Loucy (cell line): ENCODE data around the gene GAS6.
"Not testable (repeated sequence)": the region's sequence is repeated elsewhere in the genome, so short reads cannot be mapped to it uniquely, and the experiment has no call there.

Experiments
- H2AFZ ChIP-seq: fragments of 200-600 bp; sonication (generic); 2 replicates; pipeline ENCODE4 v1.6.0; 2016; ENCODE audit warnings: antibody characterized with exemption, mild to moderate bottlenecking, low read length, moderate library complexity
- H3F3A ChIP-seq: fragments of 200-600 bp; 2 replicates; pipeline ENCODE4 v1.6.0; 2016; ENCODE audit warnings: antibody characterized with exemption, low read depth, mild to moderate bottlenecking
- H3K27me3 ChIP-seq: fragments of 200-600 bp; sonication (generic); 2 replicates; pipeline ENCODE4 v1.6.1; 2014; ENCODE audit warnings: low read length, mild to moderate bottlenecking; ENCODE audit not compliant: insufficient read depth, poor library complexity, severe bottlenecking
- H3K36me3 ChIP-seq: fragments of 200-600 bp; sonication (generic); 2 replicates; pipeline ENCODE4 v1.6.1; 2016; ENCODE audit warnings: low read length; ENCODE audit not compliant: insufficient read depth
- H3K4me1 ChIP-seq: fragments of 200-600 bp; sonication (generic); 2 replicates; pipeline ENCODE4 v1.5.1; 2014; ENCODE audit warnings: low read length, mild to moderate bottlenecking; ENCODE audit not compliant: insufficient read depth, poor library complexity, severe bottlenecking
- H3K4me2 ChIP-seq: fragments of 200-600 bp; sonication (generic); 2 replicates; pipeline ENCODE4 v1.6.0; 2014; ENCODE audit warnings: antibody characterized with exemption, low read length, low read depth, mild to moderate bottlenecking; ENCODE audit not compliant: poor library complexity, severe bottlenecking
- H3K4me3 ChIP-seq: fragments of 200-600 bp; sonication (generic); 2 replicates; pipeline ENCODE4 v1.5.1; 2014; ENCODE audit warnings: low read length, mild to moderate bottlenecking, mixed read lengths; ENCODE audit not compliant: poor library complexity, severe bottlenecking
- H3K79me2 ChIP-seq: fragments of 200-600 bp; sonication (generic); 2 replicates; pipeline ENCODE4 v1.6.1; 2014; ENCODE audit warnings: low read length; ENCODE audit not compliant: insufficient read depth
- H3K9ac ChIP-seq: fragments of 200-600 bp; sonication (generic); 2 replicates; pipeline ENCODE4 v1.6.0; 2014; ENCODE audit warnings: mild to moderate bottlenecking, low read depth, low read length, moderate library complexity; ENCODE audit not compliant: poor library complexity, severe bottlenecking
- H3K9me2 ChIP-seq: fragments of 200-600 bp; sonication (generic); replicated peaks from 2 replicates; pipeline ENCODE4 v1.6.1; 2016; ENCODE audit warnings: low read depth, low read length, mixed read lengths
- H3K9me3 ChIP-seq: fragments of 200-600 bp; sonication (generic); 2 replicates; pipeline ENCODE4 v1.6.1; 2014; ENCODE audit warnings: mild to moderate bottlenecking, antibody characterized with exemption, low read length, low read depth; ENCODE audit not compliant: insufficient read depth
- H4K20me1 ChIP-seq: fragments of 200-600 bp; sonication (generic); 2 replicates; pipeline ENCODE4 v1.6.0; 2014; ENCODE audit warnings: antibody characterized with exemption, low read length, mild to moderate bottlenecking; ENCODE audit not compliant: insufficient read depth, poor library complexity, severe bottlenecking
- CTCF ChIP-seq: fragments of 200-600 bp; sonication (generic); conservative IDR thresholded peaks from 2 replicates; pipeline ENCODE4 v1.5.1; 2014; ENCODE audit warnings: mild to moderate bottlenecking, antibody characterized with exemption, low read length
- EZH2phosphoT487 ChIP-seq: fragments of 200-600 bp; IDR thresholded peaks from 2 replicates; pipeline ENCODE4 v1.6.1; 2018; ENCODE audit warnings: antibody characterized with exemption, mild to moderate bottlenecking, moderate library complexity, borderline replicate concordance

The GAS6 gene

DNA sequence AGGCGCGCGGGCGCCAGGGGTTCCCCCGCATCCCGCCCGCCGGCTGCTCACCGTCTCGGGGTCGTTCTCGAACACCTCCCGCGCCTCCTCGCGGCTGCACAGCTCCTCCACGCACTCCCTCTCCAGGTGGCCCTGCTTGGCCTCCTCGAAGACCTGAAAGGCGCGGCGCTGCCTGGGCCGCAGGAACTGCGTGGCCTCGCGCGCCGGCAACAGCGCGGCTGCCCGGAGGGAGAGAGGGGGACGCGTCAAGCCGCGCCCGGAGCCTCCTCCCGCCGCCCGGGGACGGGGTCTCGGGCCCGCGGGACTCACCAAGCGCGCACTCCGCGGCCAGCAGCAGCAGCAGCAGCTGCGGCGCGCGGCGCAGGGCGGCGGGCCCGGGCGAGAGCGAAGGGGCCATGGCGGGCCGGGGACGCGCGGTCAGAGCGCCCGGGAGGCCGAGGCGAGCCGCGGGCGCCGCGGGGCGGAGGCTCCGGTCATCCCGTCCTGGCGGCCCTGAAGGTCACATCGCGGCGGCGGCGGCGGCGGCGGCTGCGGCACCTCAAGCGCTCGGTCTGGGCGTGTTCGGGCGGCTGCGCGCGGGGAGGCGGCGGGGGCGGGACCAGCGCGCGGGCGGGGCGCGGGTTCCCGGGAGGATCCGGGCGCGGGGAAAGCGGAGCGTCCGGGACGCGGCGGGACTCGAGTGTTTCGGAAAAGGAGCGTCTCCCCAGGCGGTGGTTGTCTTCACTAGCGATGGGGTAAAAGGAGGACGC, at the start of gene GAS6:
GAS6 (minus strand) TSS at position 553 of the 749 bp plus-strand sequence; CDS start at position 397, 156 bp downstream.
- H3K9ac ChIP-seq, result no peak within 1 kb of the TSS
- no peaks in the 10 kb centered on the region; the same call in 1 of the 2 replicates for H3K9me3 ChIP-seq
- no peak within 1 kb of the TSS for H3K4me2 ChIP-seq
- H3K4me3 ChIP-seq, result no peak within 1 kb of the TSS
- H3K79me2 ChIP-seq, result no peaks in the 10 kb centered on the region
- no peaks in the 10 kb centered on the region for H3K36me3 ChIP-seq
- H3K9me2 ChIP-seq, result no peaks in the 10 kb centered on the region
- no peaks in the 10 kb centered on the region for H3K27me3 ChIP-seq
- H4K20me1 ChIP-seq, result no peaks in the 10 kb centered on the region
- TF ChIP-seq CTCF (no peak), EZH2phosphoT487 (no peak)
- no peaks in the 10 kb centered on the region for H3K4me1 ChIP-seq
- no peak within 1 kb of the TSS for H2AFZ ChIP-seq
- H3F3A ChIP-seq, result no peaks in the 10 kb centered on the region

DNA sequence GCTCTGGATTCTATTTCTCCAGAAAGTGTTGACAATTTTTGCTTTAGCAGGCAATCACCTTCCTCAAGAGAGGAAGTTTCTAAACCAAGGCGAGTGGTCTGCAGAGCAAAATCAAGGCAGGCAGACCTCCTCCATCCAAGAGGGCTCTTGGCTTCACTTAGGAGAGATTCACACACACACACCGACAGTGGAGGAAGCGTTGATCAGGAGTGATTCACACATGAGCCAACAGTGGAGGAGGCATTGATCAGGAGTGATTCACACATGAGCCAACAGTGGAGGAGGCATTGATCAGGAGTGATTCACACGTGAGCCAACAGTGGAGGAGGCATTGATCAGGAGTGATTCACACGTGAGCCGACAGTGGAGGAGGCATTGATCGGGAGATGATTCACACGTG, 49.5 kb upstream of the GAS6 start:
- not testable (repeated sequence) for H2AFZ ChIP-seq, H3K9ac ChIP-seq, H3F3A ChIP-seq, H3K4me1 ChIP-seq, H3K79me2 ChIP-seq, H3K9me2 ChIP-seq, H3K4me2 ChIP-seq, H4K20me1 ChIP-seq, H3K9me3 ChIP-seq, H3K36me3 ChIP-seq, H3K27me3 ChIP-seq, H3K4me3 ChIP-seq

- no peak overlapping the region for H3K4me3 ChIP-seq
- no peaks in the 10 kb centered on the region for H3K36me3 ChIP-seq
- H3K9me3 ChIP-seq, result no peaks in the 10 kb centered on the region; the same call in 1 of the 2 replicates
- no peak overlapping the region for H2AFZ ChIP-seq
- no peak for TF ChIP-seq CTCF
- no peak for TF ChIP-seq EZH2phosphoT487
- H3K27me3 ChIP-seq, result peaks cover 4% of the 10 kb centered on the region
- H3K79me2 ChIP-seq, result no peaks in the 10 kb centered on the region
- no peaks in the 10 kb centered on the region for H4K20me1 ChIP-seq
- no peaks in the 10 kb centered on the region for H3K9me2 ChIP-seq
- H3K4me2 ChIP-seq, result no peak overlapping the region
- no peak overlapping the region for H3K9ac ChIP-seq
- peaks cover 4% of the 10 kb centered on the region for H3K4me1 ChIP-seq
- H3F3A ChIP-seq, result no peaks in the 10 kb centered on the region
Observed at GRCh38 chr13:113912596-113912995, 48.7 kb upstream of the GAS6 start.
